SU-DHL-6 (cell line): ENCODE results near the gene CPLX1.

ENCODE experiments used
- H2AFZ ChIP-seq: fragments of 200-600 bp; sonication (generic); 2 replicates; pipeline ENCODE4 v1.6.1; 2014; ENCODE audit warnings: low read depth, mild to moderate bottlenecking, moderate library complexity, mixed read lengths, antibody characterized with exemption, low read length; ENCODE audit not compliant: severe bottlenecking
- H3F3A ChIP-seq: fragments of 200-600 bp; shearing (Covaris generic); 2 replicates; pipeline ENCODE4 v1.6.0; 2016; ENCODE audit warnings: antibody characterized with exemption, mild to moderate bottlenecking; ENCODE audit not compliant: insufficient read depth
- H3K27ac ChIP-seq: fragments of 200-600 bp; sonication (generic); 2 replicates; pipeline ENCODE4 v1.5.1; 2016; ENCODE audit warnings: low read depth, mild to moderate bottlenecking, low read length, moderate library complexity, mixed read lengths
- H3K27me3 ChIP-seq: fragments of 200-600 bp; sonication (generic), shearing (Covaris generic); 2 replicates; pipeline ENCODE4 v1.6.0; 2014; ENCODE audit warnings: mild to moderate bottlenecking, low read length
- H3K36me3 ChIP-seq: fragments of 200-600 bp; sonication (generic); 2 replicates; pipeline ENCODE4 v1.6.1; 2014; ENCODE audit warnings: mild to moderate bottlenecking, low read length, mixed read lengths
- H3K4me2 ChIP-seq: fragments of 300-600, 200-600 bp; shearing (Covaris generic), sonication (generic); 2 replicates; pipeline ENCODE4 v1.6.0; 2014; ENCODE audit warnings: low read length, low read depth, mild to moderate bottlenecking; ENCODE audit not compliant: poor library complexity, severe bottlenecking
- H3K4me3 ChIP-seq: fragments of 200-600 bp; sonication (generic); 2 replicates; pipeline ENCODE4 v1.5.1; 2014; ENCODE audit warnings: antibody characterized with exemption, low read length, mild to moderate bottlenecking, mixed read lengths; ENCODE audit not compliant: insufficient read depth, poor library complexity, severe bottlenecking
- H3K79me2 ChIP-seq: fragments of 200-600 bp; sonication (generic); 2 replicates; pipeline ENCODE4 v1.6.1; 2014; ENCODE audit warnings: mild to moderate bottlenecking, low read length, moderate library complexity; ENCODE audit not compliant: insufficient read depth
- H3K9ac ChIP-seq: fragments of 200-600 bp; sonication (generic); 2 replicates; pipeline ENCODE4 v1.7.0; 2014; ENCODE audit warnings: mild to moderate bottlenecking, low read length
- H3K9me2 ChIP-seq: fragments of 200-600 bp; sonication (generic); replicated peaks from 2 replicates; pipeline ENCODE4 v1.6.1; 2014; ENCODE audit warnings: low read length; ENCODE audit not compliant: insufficient read depth
- H3K9me3 ChIP-seq: fragments of 200-600 bp; sonication (generic); 2 replicates; pipeline ENCODE4 v1.6.1; 2014; ENCODE audit warnings: low read length, mixed read lengths; ENCODE audit not compliant: insufficient read depth
- H4K20me1 ChIP-seq: fragments of 200-600 bp; sonication (generic); 2 replicates; pipeline ENCODE4 v1.6.1; 2014; ENCODE audit warnings: low read depth, mild to moderate bottlenecking, antibody characterized with exemption, low read length, moderate library complexity, mixed read lengths
- EZH2phosphoT487 ChIP-seq: fragments of 200-600 bp; sonication (generic), shearing (Covaris generic); conservative IDR thresholded peaks from 2 replicates; pipeline ENCODE4 v1.6.1; 2018; ENCODE audit warnings: mild to moderate bottlenecking, antibody characterized with exemption, low read length, moderate library complexity, mixed read lengths
- TF ChIP-seq, protein P1 (sequence below): fragments of 200-600 bp; sonication (generic); IDR thresholded peaks from one replicate; pipeline ENCODE4 v1.5.1; 2017; ENCODE audit warnings: antibody characterized with exemption, mild to moderate bottlenecking, low read length, moderate library complexity; ENCODE audit not compliant: insufficient read depth, poor library complexity, severe bottlenecking

CPLX1 gene

DNA sequence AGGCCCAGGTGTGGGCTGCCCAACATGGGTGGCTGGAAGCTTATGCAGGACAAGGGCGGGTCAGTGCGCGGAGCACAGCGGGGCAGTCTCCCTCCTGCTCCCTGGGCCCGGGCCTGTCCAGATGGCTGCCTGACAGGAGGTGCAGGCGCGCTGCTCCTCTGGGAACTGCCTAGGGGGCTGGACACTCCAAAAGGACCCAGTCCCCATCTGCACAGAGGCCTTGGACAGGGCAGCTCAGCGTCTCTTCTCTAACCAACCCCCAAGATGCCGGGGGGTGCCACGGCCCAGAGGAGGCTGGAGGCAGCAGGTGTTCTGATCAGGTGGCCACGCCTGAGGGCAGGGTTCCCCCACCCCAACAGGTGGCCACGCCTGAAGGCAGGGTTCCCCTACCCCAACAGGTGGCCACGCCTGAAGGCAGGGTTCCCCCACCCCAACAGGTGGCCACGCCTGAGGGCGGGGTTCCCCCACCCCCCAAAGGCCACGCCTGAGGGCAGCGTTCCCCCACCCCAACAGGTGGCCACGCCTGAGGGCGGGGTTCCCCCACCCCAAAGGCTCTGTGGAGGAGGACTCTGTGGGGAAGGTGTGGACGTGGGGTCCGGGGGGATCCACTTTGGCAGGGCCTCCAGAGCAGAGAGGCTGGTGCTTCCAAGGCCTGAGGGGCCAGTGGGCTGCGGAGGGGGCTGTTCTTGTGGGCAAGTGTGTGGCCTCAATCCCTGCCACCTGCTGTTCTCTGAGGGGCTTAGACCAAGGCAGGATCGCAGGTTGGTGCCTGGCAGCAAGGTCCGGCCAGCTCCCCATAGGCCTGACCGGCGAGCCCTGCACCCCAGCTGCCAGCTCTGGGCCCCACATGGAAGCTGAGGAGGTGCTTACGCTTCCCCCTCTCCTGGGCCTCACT, 36.1 kb downstream of the CPLX1 start:
- Histone ChIP-seq H4K20me1 (no peaks in the 10 kb centered on the region), H3K79me2 (no peaks in the 10 kb centered on the region), H3K27me3 (no peaks in the 10 kb centered on the region), H2AFZ (no peak overlapping the region), H3K4me2 (no peak overlapping the region), H3K4me3 (no peak overlapping the region), H3K27ac (no peak overlapping the region), H3F3A (peaks cover 20% of the 10 kb centered on the region), H3K9ac (no peak overlapping the region), H3K9me3 (no peaks in the 10 kb centered on the region), H3K9me2 (no peaks in the 10 kb centered on the region), H3K36me3 (no peaks in the 10 kb centered on the region)
- TF ChIP-seq EZH2phosphoT487, result no peak
- TF ChIP-seq, protein P1, sequence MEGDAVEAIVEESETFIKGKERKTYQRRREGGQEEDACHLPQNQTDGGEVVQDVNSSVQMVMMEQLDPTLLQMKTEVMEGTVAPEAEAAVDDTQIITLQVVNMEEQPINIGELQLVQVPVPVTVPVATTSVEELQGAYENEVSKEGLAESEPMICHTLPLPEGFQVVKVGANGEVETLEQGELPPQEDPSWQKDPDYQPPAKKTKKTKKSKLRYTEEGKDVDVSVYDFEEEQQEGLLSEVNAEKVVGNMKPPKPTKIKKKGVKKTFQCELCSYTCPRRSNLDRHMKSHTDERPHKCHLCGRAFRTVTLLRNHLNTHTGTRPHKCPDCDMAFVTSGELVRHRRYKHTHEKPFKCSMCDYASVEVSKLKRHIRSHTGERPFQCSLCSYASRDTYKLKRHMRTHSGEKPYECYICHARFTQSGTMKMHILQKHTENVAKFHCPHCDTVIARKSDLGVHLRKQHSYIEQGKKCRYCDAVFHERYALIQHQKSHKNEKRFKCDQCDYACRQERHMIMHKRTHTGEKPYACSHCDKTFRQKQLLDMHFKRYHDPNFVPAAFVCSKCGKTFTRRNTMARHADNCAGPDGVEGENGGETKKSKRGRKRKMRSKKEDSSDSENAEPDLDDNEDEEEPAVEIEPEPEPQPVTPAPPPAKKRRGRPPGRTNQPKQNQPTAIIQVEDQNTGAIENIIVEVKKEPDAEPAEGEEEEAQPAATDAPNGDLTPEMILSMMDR, result no peak

DNA sequence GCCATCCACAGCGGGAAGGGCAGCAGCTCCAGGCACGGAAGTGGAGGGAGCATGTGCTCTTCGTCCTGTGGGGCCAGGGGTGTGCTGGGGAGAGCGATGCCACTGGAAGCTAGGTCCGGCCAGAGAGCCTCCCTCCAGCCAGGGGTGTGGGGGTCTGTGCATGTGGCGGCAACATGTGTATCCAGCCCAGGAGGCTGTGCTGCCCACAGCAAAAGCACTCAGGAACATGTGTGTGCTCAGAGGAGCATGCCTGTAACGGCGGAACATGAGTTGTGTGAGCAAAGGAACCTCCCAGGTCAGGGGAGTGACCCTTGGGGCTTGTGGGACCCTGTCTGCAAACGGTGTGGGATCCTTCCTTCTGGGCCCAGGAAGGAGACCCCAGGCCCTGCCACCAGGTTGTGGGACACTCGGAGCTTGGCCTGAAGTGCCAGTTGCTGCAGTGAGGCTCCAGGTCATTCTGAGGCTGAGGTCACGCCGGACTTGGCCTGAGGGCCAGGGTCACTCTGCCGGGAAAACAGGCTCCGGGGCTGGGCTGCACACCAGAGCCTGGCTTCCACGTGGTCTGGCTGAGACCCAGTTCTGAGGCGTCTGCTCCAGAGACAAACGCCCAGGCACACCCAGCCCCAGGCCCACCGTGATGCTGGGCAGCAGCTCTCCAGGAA, 37.2 kb downstream of the CPLX1 start:
- H4K20me1 ChIP-seq, result no peaks in the 10 kb centered on the region

DNA sequence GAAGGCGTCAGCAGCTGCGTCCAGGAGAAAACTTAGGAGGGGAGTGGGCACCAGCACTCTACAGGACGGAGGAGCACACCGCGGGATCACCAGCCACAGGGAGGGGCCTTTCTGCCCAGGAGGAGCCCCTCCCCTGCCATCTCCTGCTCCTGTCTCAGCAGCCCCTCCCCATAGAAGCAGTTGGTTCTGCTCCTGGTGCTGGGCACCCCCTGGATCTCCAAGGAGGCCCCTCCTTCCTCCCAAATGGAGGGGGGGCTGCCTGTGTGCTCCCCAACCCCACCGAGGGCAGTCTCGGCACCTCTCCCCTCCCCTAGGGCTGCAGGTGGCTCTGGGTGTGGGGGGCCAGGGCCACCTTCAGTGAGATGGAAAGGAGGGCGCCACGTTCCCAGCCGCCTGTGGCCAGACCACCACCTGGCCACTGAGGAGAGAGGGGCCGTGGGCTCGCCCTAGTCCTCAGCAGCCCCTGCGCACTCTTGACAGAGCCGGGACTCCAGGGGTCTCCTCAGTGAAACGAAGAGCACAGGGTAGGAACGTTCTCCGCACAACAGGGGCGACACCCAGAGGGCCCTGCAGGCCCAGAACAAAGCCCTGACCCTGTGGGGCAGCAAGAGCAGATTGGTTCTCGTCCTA, 37.8 kb downstream of the CPLX1 start:
- Histone ChIP-seq H2AFZ (no peak overlapping the region), H4K20me1 (no peaks in the 10 kb centered on the region), H3K4me2 (no peak overlapping the region), H3K36me3 (no peaks in the 10 kb centered on the region), H3K9me2 (no peaks in the 10 kb centered on the region), H3K27me3 (no peaks in the 10 kb centered on the region), H3K9ac (no peak overlapping the region), H3K79me2 (no peaks in the 10 kb centered on the region), H3F3A (peaks cover 4% of the 10 kb centered on the region), H3K4me3 (no peak overlapping the region), H3K27ac (no peak overlapping the region), H3K9me3 (no peaks in the 10 kb centered on the region)
- TF ChIP-seq EZH2phosphoT487, result no peak
- TF ChIP-seq, protein P1, result no peak

More for the DNA sequence above, 37.2 kb downstream of the CPLX1 start:
- H3K9ac ChIP-seq, result no peak overlapping the region
- H3K36me3 ChIP-seq, result no peaks in the 10 kb centered on the region
- TF ChIP-seq, protein P1, result no peak
- no peak for TF ChIP-seq EZH2phosphoT487
- no peak overlapping the region for H2AFZ ChIP-seq
- no peaks in the 10 kb centered on the region for H3K27me3 ChIP-seq
- H3F3A ChIP-seq, result peaks cover 11% of the 10 kb centered on the region
- no peak overlapping the region for H3K4me2 ChIP-seq
- H3K79me2 ChIP-seq, result no peaks in the 10 kb centered on the region
- H3K9me2 ChIP-seq, result no peaks in the 10 kb centered on the region
- H3K4me3 ChIP-seq, result no peak overlapping the region
- H3K27ac ChIP-seq, result no peak overlapping the region
- H3K9me3 ChIP-seq, result no peaks in the 10 kb centered on the region
